SK-N-SH (cell line): ENCODE measurements around the gene CARD14. TPM values are rescaled to one million over a fixed set of nuclear protein-coding genes. Genes with fewer than 3 reads are reported as not detected.

Source experiments
- CTCF ChIA-PET: fragments of 300-600, 350-600 bp; formaldehyde crosslinking; extraction: SDS; loops from one replicate; lab custom pipeline; 2021; lab: Yijun Ruan, JAX
- POLR2A ChIA-PET: fragments of 350-600 bp; sonication (Branson Sonifier 250); formaldehyde crosslinking; extraction: SDS; loops from one replicate; lab custom pipeline; 2020; ENCODE audit warnings: antibody characterized with exemption, inconsistent platforms; lab: Yijun Ruan, JAX
- DNase-seq: peaks from one replicate; pipeline ENCODE4 v3.0.0; 2012
- H2AFZ ChIP-seq: fragments of 200-600 bp; sonication (generic); 2 replicates; pipeline ENCODE4 v1.8.1; 2016; ENCODE audit warnings: antibody characterized with exemption, mild to moderate bottlenecking, low read depth
- H3F3A ChIP-seq: fragments of 200-600 bp; sonication (generic); replicated peaks from 2 replicates; pipeline ENCODE3; 2016; ENCODE audit warnings: antibody characterized with exemption, mild to moderate bottlenecking; ENCODE audit not compliant: insufficient read depth
- H3K27ac ChIP-seq, 2 experiments: fragments of 200-500 bp in 1 of 2; fragments of 200-600 bp in 1 of 2; sonication (Bioruptor generic) in 1 of 2; sonication (generic), shearing (Covaris generic) in 1 of 2; 2 replicates each; pipeline versions ENCODE4 v1.5.1 to v1.6.1; 2014 to 2016; ENCODE audit warnings: low read depth in 2 of 2, inconsistent platforms in 1 of 2, low read length in 1 of 2, mild to moderate bottlenecking in 1 of 2, mixed read lengths in 1 of 2
- H3K27me3 ChIP-seq: fragments of 200-600 bp; sonication (generic), shearing (Covaris generic); 2 replicates; pipeline ENCODE4 v1.6.1; 2016; ENCODE audit warnings: mixed run types; ENCODE audit not compliant: insufficient read depth
- H3K36me3 ChIP-seq, 2 experiments: fragments of 200-500 bp in 1 of 2; fragments of 200-600 bp in 1 of 2; sonication (Bioruptor generic) in 1 of 2; sonication (generic) in 1 of 2; replicated peaks in 1 of 2; 2 replicates each; pipeline versions ENCODE3 to v1.5.1; 2014 to 2016; ENCODE audit warnings: low read length in 1 of 2, mild to moderate bottlenecking in 1 of 2; ENCODE audit not compliant: insufficient read depth in 2 of 2, control insufficient read depth in 1 of 2
- H3K4me1 ChIP-seq, 2 experiments: fragments of 200-500 bp in 1 of 2; fragments of 200-600 bp in 1 of 2; sonication (Bioruptor generic) in 1 of 2; sonication (generic), shearing (Covaris generic) in 1 of 2; 2 replicates each; pipeline versions ENCODE4 v1.5.1 to v1.6.1; 2014 to 2016; ENCODE audit warnings: low read depth in 1 of 2, low read length in 1 of 2, mixed run types in 1 of 2; ENCODE audit not compliant: insufficient read depth in 2 of 2, control insufficient read depth in 1 of 2
- H3K4me2 ChIP-seq: fragments of 200-600 bp; sonication (generic), shearing (Covaris generic); 2 replicates; pipeline ENCODE4 v1.6.1; 2017; ENCODE audit warnings: mixed run types
- H3K4me3 ChIP-seq, 2 experiments: fragments of 200-500 bp in 1 of 2; fragments of 200-600 bp in 1 of 2; sonication (Bioruptor generic) in 1 of 2; sonication (generic), shearing (Covaris generic) in 1 of 2; 2 replicates each; pipeline versions ENCODE4 v1.5.1 to v1.8.1; 2014 to 2016; ENCODE audit warnings: low read depth in 2 of 2, inconsistent platforms in 1 of 2, low read length in 1 of 2, mild to moderate bottlenecking in 1 of 2, mixed read lengths in 1 of 2, moderate library complexity in 1 of 2
- H3K79me2 ChIP-seq: fragments of 200-600 bp; sonication (generic); 2 replicates; pipeline ENCODE4 v1.8.1; 2017; ENCODE audit warnings: mild to moderate bottlenecking; ENCODE audit not compliant: insufficient read depth
- H3K9ac ChIP-seq: fragments of 200-600 bp; sonication (generic); 2 replicates; pipeline ENCODE4 v1.6.1; 2017; ENCODE audit warnings: mixed run types
- H3K9me2 ChIP-seq: fragments of 200-600 bp; sonication (generic); 2 replicates; pipeline ENCODE4 v1.6.1; 2017; ENCODE audit warnings: mixed run types
- H3K9me3 ChIP-seq: fragments of 200-600 bp; sonication (generic); 2 replicates; pipeline ENCODE4 v1.6.1; 2017; ENCODE audit warnings: mixed run types, mild to moderate bottlenecking, moderate library complexity
- H4K20me1 ChIP-seq: fragments of 200-600 bp; sonication (generic); 2 replicates; pipeline ENCODE4 v1.6.1; 2017; ENCODE audit warnings: mild to moderate bottlenecking, mixed run types; ENCODE audit not compliant: insufficient read depth
- EP300 ChIP-seq, 2 experiments: IDR thresholded peaks; 2 replicates each; pipeline versions ENCODE4 v1.4.0 to v1.6.1; 2012; ENCODE audit warnings: borderline replicate concordance in 1 of 2, low read depth in 1 of 2, low read length in 1 of 2
- EZH2phosphoT487 ChIP-seq: fragments of 200-600 bp; sonication (generic); IDR thresholded peaks from 2 replicates; pipeline ENCODE4 v1.6.1; 2017; ENCODE audit warnings: low read depth, mixed run types, mild to moderate bottlenecking, antibody characterized with exemption, moderate library complexity, borderline replicate concordance
- FOSL2 ChIP-seq: IDR thresholded peaks from 2 replicates; pipeline ENCODE4 v1.4.0; 2012; ENCODE audit warnings: low read depth, mild to moderate bottlenecking, moderate library complexity, borderline replicate concordance
- FOXM1 ChIP-seq: IDR thresholded peaks from 2 replicates; pipeline ENCODE4 v1.4.0; 2012; ENCODE audit warnings: low read depth, mild to moderate bottlenecking
- GATA2 ChIP-seq: sonication (generic); formaldehyde crosslinking; IDR thresholded peaks from 2 replicates; pipeline ENCODE4 v1.5.0; 2020; ENCODE audit warnings: mild to moderate bottlenecking, missing genetic modification reagents
- MEF2A ChIP-seq: IDR thresholded peaks from 2 replicates; pipeline ENCODE4 v1.4.0; 2012; ENCODE audit warnings: low read depth, borderline replicate concordance
- MXI1 ChIP-seq: IDR thresholded peaks from 2 replicates; pipeline ENCODE4 v1.6.1; 2012; ENCODE audit warnings: mild to moderate bottlenecking, low read depth, low read length, improper control_type of control experiment
- NFIC ChIP-seq: IDR thresholded peaks from 2 replicates; pipeline ENCODE4 v1.4.0; 2012; ENCODE audit warnings: borderline replicate concordance
- RAD21 ChIP-seq: IDR thresholded peaks from 2 replicates; pipeline ENCODE4 v1.6.1; 2012; ENCODE audit warnings: mild to moderate bottlenecking, low read length
- RCOR1 ChIP-seq: fragments of 150-350 bp; IDR thresholded peaks from 2 replicates; pipeline ENCODE4 v1.6.1; 2017; ENCODE audit warnings: antibody characterized with exemption, low read length
- RFX5 ChIP-seq: IDR thresholded peaks from 2 replicates; pipeline ENCODE4 v1.6.1; 2012; ENCODE audit warnings: mild to moderate bottlenecking, improper control_type of control experiment, low read length
- TEAD4 ChIP-seq: IDR thresholded peaks from 2 replicates; pipeline ENCODE4 v1.4.0; 2012; ENCODE audit warnings: mild to moderate bottlenecking, borderline replicate concordance; ENCODE audit not compliant: insufficient read depth
- WGBS: methylation state at CpG from one replicate; pipeline ENCODE4 v1.1.6; 2017; ENCODE audit warnings: low lambda C conversion rate; 5-methylcytosine and 5-hydroxymethylcytosine counted together
- polyA plus RNA-seq, 3 experiments: library from polyadenylated mRNA; depleted of rRNA; stranded (reverse); fragments of >200 nt; gene quantifications; 2 replicates each; pipeline ENCODE4 v1.2.3, GENCODE V29; 2012
- TF ChIP-seq, protein P1 (sequence below): fragments of 150-350 bp; IDR thresholded peaks from 2 replicates; pipeline ENCODE4 v1.6.1; 2017; ENCODE audit warnings: antibody characterized with exemption, low read length, low read depth, borderline replicate concordance
- TF ChIP-seq, protein P2 (sequence below): fragments of 150-350 bp; IDR thresholded peaks from 2 replicates; pipeline ENCODE4 v1.6.1; 2016; ENCODE audit warnings: mild to moderate bottlenecking, low read depth, low read length
- TF ChIP-seq, protein P3 (sequence below): IDR thresholded peaks from 2 replicates; pipeline ENCODE4 v1.4.0; 2012; ENCODE audit warnings: low read depth, borderline replicate concordance

Gene CARD14
- polyA plus RNA-seq, 1 of the 3 experiments (the other 2 are of a cell fraction), result 0.05 TPM

DNA sequence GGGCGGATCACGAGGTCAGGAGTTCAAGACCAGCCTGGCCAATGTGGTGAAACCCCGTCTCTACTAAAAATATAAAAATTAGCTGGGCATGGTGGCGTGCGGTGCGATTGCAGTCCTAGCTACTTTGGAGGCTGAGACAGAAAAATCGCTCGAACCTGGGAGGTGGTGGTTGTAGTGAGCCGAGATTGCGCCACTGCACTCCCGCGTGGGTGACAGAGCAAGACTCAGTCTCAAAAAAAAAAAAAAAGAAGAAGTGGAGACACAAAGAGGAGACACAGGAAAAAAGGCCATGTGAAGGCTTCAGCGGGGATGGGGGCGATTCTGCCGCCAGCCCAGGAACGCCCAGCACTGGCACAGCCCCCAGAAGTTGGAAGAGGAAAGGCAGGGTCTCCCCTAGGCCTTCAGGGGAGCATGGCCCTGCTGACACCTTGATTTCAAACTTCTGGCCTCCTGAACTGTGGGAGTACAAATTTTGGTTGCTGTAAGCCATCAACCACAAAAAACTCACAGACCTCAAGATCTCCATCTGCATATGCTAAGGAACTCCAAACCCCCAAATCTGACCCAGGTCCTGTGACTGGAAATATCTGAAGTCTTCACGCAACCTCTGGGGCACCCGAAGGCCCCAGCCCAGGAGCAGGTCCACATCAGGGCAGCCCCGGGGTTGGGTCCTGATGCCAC lies 43.3 kb downstream of the CARD14 start:
- peaks cover 27 to 74% of the 10 kb centered on the region in 2 experiments for H3K36me3 ChIP-seq
- no peaks in the 10 kb centered on the region for H3K9me2 ChIP-seq
- H3K4me1 ChIP-seq, result peaks cover 0 to 2% of the 10 kb centered on the region in 2 experiments; a peak in 1 of 4 replicates
- peaks cover 11% of the 10 kb centered on the region; the same call in 1 of the 2 replicates for H3K79me2 ChIP-seq
- CTCF ChIA-PET, result interaction anchor here (1.1 to 1.3 kb wide), 2 partner anchors 17 to 24 kb away, joined by 3 read pairs; no protein-coding TSS in a partner anchor
- no peak overlapping the region for H3K4me2 ChIP-seq
- WGBS, result 95% methylated on average over 18 of the region's 19 CpGs
- no peak for DNase-seq
- H3F3A ChIP-seq, result no peaks in the 10 kb centered on the region
- no peak overlapping the region for H3K27ac ChIP-seq
- H3K27me3 ChIP-seq, result no peaks in the 10 kb centered on the region
- no peak for TF ChIP-seq GATA2 (CRISPR knock-in tag)
- TF ChIP-seq, protein P1, sequence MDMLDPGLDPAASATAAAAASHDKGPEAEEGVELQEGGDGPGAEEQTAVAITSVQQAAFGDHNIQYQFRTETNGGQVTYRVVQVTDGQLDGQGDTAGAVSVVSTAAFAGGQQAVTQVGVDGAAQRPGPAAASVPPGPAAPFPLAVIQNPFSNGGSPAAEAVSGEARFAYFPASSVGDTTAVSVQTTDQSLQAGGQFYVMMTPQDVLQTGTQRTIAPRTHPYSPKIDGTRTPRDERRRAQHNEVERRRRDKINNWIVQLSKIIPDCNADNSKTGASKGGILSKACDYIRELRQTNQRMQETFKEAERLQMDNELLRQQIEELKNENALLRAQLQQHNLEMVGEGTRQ, result no peak
- TF ChIP-seq FOXM1, result no peak
- TF ChIP-seq, all 33 proteins: peak for 0
- no peaks in the 10 kb centered on the region for H3K9me3 ChIP-seq
- POLR2A ChIA-PET, result no interaction called here
- peaks cover 12% of the 10 kb centered on the region for H4K20me1 ChIP-seq
- no peak overlapping the region for H3K9ac ChIP-seq
- no peak overlapping the region for H3K4me3 ChIP-seq
- H2AFZ ChIP-seq, result no peak overlapping the region

DNA sequence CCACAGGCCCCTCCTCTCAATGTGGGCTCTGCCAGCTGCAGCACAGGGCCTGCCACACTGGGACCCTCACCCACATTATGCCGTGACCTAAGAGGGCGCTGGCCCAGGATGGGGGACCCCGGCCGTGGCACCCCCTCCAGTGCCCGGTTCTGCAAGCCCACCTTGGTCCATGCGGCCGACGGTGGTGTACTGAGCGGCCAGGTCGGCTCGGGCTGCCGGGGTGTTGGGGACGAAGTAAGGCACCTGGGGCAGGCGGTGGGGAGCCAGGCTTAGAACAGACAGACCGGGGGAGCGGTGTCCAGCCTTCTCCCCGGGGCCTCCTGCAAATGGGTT lies 43.8 kb downstream of the CARD14 start:
- H3F3A ChIP-seq, result no peaks in the 10 kb centered on the region
- WGBS, result 97% methylated on average over 10 of the region's 17 CpGs
- H3K79me2 ChIP-seq, result peaks cover 16% of the 10 kb centered on the region; the same call in 1 of the 2 replicates
- peaks cover 27 to 70% of the 10 kb centered on the region in 2 experiments for H3K36me3 ChIP-seq
- H4K20me1 ChIP-seq, result peaks cover 17% of the 10 kb centered on the region
- H3K4me1 ChIP-seq, result peaks cover 0 to 7% of the 10 kb centered on the region in 2 experiments; a peak in 1 of 4 replicates
- H3K9me2 ChIP-seq, result no peaks in the 10 kb centered on the region
- no peak overlapping the region for H3K27ac ChIP-seq
- no peak overlapping the region for H2AFZ ChIP-seq
- no peak overlapping the region for H3K4me2 ChIP-seq
- no peak overlapping the region for H3K4me3 ChIP-seq
- ChIA-PET POLR2A (no interaction called here), CTCF (no interaction called here)
- no peaks in the 10 kb centered on the region for H3K27me3 ChIP-seq
- no peak for DNase-seq
- no peaks in the 10 kb centered on the region for H3K9me3 ChIP-seq
- TF ChIP-seq EZH2phosphoT487 (no peak), MXI1 (no peak), MEF2A (no peak), NFIC (no peak)
- no peak overlapping the region for H3K9ac ChIP-seq

DNA sequence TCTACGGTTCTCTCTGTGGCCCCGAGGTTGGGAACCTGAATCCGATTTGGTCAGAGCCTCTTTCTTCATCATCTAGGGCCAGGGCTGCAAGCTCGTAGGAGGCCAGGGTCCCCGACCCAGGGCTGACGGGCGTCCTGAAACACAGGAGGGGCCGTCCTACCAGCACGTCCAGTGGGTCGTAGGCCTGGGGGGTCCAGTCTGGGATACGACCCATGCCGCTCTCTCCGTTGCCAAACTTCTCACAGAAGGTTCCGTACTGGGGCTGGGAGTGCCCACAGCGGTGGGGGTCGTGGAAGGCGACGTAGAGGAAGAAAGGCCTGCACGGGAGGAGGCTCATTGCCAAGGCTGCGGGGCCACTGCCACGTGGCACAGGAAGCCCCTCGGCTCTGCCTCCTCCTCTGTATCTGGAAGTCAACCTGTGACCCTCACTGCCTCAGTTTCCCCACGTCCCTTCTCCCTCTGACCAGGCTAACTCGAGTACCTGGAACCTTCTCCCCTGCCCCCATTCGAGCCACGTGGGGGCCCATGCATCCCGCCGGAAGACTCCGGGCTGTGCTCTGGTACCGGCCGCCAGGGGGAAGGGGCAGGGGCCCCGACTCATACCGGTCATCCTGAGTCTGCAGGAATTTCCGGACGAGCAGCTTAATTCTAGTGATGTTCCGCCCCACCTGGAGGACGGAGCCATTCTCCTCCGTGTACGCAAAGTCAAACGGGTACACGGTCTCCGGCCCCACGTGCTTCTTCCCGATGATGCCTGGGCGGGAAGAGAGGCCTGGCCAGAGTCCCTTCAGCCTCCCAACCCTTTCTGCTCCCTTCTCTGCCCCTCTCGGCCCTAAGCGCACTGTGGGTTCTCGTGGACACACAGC lies 44.4 kb downstream of the CARD14 start:
- ChIA-PET POLR2A (no interaction called here), CTCF (no interaction called here)
- Histone ChIP-seq H3F3A (peaks cover 4% of the 10 kb centered on the region), H3K27ac (no peak overlapping the region), H3K36me3 (peaks cover 27 to 64% of the 10 kb centered on the region in 2 experiments), H3K4me3 (no peak overlapping the region), H3K9me3 (no peaks in the 10 kb centered on the region), H3K9me2 (no peaks in the 10 kb centered on the region), H4K20me1 (peaks cover 19% of the 10 kb centered on the region), H3K27me3 (no peaks in the 10 kb centered on the region), H3K4me1 (peaks cover 0 to 12% of the 10 kb centered on the region in 2 experiments; a peak in 1 of 4 replicates), H3K79me2 (peaks cover 21% of the 10 kb centered on the region; the same call in 1 of the 2 replicates), H3K4me2 (no peak overlapping the region), H2AFZ (no peak overlapping the region), H3K9ac (no peak overlapping the region)
- 94% methylated on average over 45 of the region's 48 CpGs for WGBS
- DNase-seq, result no peak
- no peak for TF ChIP-seq RAD21
- TF ChIP-seq, protein P2, sequence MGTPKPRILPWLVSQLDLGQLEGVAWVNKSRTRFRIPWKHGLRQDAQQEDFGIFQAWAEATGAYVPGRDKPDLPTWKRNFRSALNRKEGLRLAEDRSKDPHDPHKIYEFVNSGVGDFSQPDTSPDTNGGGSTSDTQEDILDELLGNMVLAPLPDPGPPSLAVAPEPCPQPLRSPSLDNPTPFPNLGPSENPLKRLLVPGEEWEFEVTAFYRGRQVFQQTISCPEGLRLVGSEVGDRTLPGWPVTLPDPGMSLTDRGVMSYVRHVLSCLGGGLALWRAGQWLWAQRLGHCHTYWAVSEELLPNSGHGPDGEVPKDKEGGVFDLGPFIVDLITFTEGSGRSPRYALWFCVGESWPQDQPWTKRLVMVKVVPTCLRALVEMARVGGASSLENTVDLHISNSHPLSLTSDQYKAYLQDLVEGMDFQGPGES, result no peak
- no peak for TF ChIP-seq RFX5
- TF ChIP-seq, protein P3, sequence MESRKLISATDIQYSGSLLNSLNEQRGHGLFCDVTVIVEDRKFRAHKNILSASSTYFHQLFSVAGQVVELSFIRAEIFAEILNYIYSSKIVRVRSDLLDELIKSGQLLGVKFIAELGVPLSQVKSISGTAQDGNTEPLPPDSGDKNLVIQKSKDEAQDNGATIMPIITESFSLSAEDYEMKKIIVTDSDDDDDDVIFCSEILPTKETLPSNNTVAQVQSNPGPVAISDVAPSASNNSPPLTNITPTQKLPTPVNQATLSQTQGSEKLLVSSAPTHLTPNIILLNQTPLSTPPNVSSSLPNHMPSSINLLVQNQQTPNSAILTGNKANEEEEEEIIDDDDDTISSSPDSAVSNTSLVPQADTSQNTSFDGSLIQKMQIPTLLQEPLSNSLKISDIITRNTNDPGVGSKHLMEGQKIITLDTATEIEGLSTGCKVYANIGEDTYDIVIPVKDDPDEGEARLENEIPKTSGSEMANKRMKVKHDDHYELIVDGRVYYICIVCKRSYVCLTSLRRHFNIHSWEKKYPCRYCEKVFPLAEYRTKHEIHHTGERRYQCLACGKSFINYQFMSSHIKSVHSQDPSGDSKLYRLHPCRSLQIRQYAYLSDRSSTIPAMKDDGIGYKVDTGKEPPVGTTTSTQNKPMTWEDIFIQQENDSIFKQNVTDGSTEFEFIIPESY, result no peak
- no peak for TF ChIP-seq RCOR1
- TF ChIP-seq TEAD4, result no peak
- no peak for TF ChIP-seq FOSL2
- TF ChIP-seq EP300 (IDR thresholded peaks at IDR 0.05; ENCODE audit: borderline replicate concordance in 1 of 2, low read depth in 1 of 2, low read length in 1 of 2), result no peak
